GM19324 (cell line): ENCODE data around the gene PVALEF.
"Not testable (repeated sequence)": the region's sequence is repeated elsewhere in the genome, so short reads cannot be mapped to it uniquely, and the experiment has no call there.

Source experiments
- ATAC-seq: cut with Tn5 transposase; IDR thresholded peaks from one replicate; pipeline ENCODE4 v1.9.1; 2021; ENCODE audit warnings: mild to moderate bottlenecking, moderate library complexity; ENCODE audit not compliant: unreplicated experiment, low FRiP score

Gene PVALEF

GRCh38 chr17:81143200-81143527 lies 22.1 kb upstream of the PVALEF start:
- ATAC-seq: no peak

DNA sequence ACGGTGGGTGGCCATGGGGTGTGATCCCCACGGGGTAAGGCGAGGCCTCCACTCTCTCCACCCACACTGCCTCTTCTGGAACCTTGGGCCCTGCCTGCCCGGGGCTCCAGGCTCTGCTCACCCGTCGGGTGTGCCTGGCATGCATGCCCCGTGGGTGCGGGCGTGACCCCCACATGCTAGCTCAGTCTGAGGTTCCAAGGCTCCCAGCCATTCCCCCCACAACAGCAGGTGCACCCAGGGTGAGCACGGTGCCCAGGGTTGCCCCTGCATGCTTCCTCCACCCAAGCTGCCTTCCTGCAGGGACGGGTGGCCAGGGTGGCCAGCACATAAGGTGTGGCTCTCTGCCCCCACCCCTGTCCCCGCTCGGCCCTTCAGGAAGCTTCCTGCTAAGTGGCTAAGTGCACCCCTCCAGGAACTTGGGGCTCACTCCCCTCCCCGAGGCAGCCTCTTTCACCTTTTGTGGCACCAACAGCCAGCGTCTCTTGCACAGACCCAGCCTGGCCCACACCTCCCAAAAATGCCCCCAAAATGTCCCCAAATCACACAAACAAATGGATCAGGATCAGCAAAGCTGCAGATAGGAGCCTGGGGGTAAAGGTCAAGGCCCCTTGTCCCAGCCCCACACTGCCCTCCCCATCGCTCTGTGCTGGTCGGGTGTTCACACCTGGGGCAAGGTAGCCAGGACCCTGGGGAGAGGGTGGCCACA lies 21.4 kb upstream of the PVALEF start:
- no peak for ATAC-seq

DNA sequence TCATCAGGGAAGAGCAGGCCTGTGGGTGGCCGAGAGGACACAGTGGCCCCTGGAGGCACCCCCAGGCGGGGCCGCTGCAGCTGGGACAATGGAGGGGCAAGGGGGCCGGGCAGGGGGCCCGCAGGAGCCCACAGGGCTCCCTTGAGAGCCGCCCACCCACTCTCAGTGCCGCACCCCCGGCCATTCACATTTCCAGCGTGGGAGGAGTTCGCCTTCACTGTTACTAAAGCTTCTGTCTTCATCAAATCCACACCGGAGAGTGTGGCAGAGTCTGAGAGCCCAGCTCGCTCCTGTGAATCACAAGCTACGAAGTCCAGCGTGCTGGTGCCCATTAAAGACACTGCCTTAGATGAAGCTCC lies 20.9 kb upstream of the PVALEF start:
- no peak for ATAC-seq

- not testable (repeated sequence) for ATAC-seq
Observed at GRCh38 chr17:81146208-81146607, 19.1 kb upstream of the PVALEF start.

GRCh38 chr17:81147701-81148100 lies 17.6 kb upstream of the PVALEF start:
- ATAC-seq: no peak

- no peak for ATAC-seq
Observed at GRCh38 chr17:81148571-81148970, 16.7 kb upstream of the PVALEF start.

DNA sequence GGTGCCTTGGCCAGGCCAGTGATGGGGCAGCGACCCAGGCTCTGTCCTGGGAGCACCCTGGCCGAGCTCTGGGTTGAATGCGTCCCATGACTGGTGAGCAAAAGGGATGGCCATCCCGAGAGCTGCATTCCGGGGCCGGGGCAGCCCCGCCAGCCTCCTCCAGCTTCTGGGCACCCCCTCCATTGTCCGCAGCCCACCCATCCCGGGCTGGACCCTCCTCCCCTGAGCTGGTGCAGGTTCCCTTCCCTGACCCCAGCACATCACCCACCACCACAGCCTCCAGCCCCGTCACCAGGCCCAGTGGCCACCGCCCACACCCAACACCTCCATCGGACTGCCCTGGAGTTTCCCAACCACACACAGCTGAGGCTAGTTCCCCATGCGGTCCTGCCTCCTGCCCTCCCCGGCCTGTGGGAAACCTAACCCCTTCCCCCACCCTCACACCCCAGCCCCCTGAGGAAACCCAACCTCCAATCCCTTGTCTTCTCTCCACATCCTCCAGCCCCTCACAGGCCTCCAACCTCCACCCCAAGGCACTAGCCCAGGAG lies 16.2 kb upstream of the PVALEF start:
- no peak for ATAC-seq

GRCh38 chr17:81150377-81151077 lies 14.8 kb upstream of the PVALEF start:
- ATAC-seq: no peak

DNA sequence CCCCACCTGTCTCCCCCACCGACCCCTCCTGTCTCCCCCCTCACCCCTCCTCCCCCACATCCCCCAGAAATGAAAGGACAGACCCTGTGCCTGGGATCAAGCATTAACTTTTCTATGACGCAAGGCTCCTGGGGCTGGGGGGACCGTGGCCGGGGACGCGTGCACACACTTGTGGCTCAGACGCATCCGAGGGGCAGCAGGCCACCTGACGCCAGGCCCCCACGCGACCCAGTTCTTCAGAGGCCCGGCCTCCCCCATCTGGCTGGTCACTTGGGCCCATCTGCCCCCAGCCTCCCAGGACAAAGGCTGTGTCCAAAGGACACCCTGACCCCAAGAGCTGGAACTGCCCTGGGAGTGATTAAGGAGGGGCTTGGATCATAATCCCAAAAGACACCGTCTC lies 14.0 kb upstream of the PVALEF start:
- no peak for ATAC-seq

GRCh38 chr17:81152288-81152828 lies 12.9 kb upstream of the PVALEF start:
- no peak for ATAC-seq

DNA sequence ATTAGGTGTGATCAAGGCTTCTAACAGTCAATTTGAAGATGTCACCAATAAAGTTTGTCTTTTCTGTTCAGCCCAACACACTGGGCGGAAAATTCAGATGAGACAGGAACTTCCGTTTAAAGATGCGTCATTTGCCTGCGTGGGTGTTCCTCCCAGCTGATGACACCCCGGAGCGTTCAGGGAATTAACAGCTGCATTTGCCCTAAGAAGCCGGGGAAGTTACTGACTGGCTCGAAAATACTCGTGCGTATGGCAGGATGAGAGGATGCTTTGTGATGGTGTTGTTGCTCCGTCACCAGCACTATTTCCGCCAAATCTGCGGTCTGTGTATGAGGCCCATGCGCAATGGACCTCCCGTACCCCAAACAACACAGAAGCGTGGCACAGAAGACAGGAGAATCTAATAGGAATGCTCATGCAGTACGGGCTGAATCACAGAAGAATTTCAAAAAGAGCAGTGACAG lies 11.9 kb upstream of the PVALEF start:
- ATAC-seq: no peak

DNA sequence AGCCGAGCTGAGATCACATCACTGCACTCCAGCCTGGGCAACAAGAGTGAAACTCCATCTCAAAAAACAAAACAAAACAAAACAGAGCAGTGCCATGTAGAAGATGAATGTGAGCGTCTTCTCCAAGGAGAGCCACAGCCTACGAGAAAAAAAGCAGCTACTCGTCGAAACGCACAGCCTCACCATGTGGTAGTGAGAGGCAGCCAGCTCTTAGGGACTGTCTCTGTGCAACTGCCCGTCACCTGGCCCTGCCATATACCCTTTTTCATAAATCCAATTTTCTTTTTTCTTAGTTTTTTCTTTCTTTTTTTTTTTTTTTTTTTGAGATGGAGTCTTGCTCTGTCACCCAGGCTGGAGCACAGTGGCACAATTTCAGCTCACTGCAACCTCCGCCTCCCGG lies 11.3 kb upstream of the PVALEF start:
- ATAC-seq: not testable (repeated sequence)

DNA sequence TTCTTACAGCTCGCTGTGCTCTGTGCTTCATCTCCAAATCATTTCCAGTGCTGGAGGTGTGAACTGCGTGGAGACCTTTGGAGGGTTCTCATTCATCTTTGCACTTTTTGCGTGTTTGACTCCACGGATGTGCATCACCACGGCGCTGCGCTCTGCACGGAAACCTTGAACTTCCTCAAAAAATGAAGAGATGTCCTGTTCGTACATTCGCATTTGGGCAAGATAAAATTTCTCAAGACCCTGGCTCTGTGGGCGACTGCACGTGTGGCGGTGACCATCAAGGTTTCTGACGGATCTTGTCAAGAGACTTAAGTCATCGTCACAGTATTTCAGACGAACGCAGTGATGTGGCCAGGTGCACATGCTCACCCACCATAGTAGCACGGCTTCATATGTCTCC lies 10.3 kb upstream of the PVALEF start:
- ATAC-seq: no peak

DNA sequence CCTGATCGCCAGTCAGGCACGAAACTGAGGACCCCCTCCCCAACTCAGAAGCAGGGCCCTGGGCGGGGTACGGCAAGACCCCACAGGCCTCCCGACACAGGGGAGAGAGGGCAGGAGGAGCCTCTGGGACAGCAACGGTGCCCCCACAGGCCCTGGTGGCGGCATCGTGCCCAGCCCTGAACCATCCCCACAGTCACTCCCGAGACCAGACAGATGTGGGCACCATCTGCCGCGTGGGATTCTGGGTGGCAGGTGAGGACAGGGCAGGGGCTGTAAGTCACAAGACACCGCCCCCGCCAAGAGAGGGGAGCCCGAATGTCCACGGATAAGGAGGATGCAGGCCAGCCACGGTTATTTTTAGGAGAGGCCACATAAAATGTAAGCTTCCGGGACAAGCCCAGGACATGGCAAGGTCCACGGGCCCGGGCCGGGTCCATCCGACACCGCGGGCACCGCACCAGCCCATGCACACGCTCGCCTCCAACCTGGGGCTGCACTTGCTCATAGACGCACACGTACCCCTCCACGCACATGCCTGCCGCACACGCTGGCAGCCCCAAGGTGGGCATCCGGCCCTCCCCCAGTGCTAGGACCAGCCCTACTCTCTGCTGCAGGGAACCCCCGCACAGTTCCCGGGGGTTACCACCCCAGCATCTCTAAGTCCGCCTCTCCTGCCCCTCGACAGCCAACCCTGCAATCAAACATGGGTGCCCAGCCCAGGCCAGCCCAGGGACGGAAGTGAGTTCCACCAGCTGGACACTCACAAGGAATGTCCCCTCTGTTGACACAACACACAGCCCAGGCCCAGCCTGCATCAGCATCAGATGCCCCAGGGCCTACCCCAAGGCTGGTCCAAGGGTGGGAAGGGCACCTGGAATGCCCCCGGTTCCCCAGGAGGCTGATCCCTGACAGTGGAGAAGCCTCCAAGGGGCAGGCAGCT lies 8.2 kb upstream of the PVALEF start:
- ATAC-seq: no peak

DNA sequence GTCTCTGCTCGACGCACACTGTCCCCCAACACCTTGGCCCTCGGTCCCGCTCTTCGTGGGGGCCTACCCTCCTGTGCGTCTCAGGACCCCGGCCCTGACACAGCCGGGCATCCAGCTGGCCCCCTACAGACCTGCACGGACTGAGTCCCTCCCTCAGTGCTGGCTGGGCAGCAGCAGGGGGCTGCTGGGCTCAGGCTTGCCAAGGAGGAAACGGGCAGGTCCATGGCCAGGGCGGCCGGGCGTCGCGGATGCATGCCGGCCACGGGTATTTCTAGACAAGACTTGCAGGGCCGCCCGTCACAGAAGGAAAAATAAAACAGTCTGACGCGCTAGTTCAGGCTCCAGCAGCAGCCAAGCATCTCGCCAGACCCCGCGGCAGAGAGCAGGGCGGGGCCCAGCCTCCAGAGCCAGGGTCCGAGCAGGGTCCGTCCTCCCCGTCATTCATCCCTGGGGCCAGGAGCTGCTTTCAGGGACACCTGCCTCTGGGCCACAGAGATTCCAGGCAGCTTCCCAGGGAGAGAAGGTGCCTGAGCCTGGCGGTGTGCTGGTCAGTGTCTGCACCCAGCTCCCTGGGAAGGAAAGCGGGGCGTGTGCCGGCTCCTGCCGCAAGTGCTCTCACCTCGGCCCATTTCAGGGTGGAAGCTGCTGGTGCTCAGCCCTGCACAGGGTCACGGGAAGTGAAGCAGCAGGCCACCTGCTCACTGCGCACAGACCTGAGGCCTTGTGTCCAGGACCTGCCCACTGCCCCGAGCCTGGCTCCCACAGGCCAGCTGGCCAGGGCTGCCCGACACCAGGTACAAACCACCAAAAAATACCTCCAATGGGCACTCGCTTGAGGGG lies 7.2 kb upstream of the PVALEF start:
- no peak for ATAC-seq

GRCh38 chr17:81158688-81159590 lies 6.4 kb upstream of the PVALEF start:
- no peak for ATAC-seq

GRCh38 chr17:81159611-81160265 lies 5.6 kb upstream of the PVALEF start:
- no peak for ATAC-seq

GRCh38 chr17:81160306-81160705 lies 5.0 kb upstream of the PVALEF start:
- ATAC-seq: no peak
